ENCODE measurements around the gene ZNF738. TPM values are rescaled to one million over a fixed set of nuclear protein-coding genes. Genes with fewer than 3 reads are reported as not detected.

ZNF738 gene
- total RNA-seq, 1 experiment from 2014 or later = 6.0 TPM

- DNase-seq (ENCODE audit: low read depth, low spot score) (no peak), ATAC-seq (no peak)
- no peak overlapping the region for H3K9ac ChIP-seq (ENCODE audit: low read length)
- no peaks in the 10 kb centered on the region for H3K79me2 ChIP-seq (ENCODE audit: insufficient read depth, low read length)
- CTCF ChIA-PET = no interaction called here
- H4K20me1 ChIP-seq (ENCODE audit: insufficient read depth) = no peaks in the 10 kb centered on the region
- POLR2A ChIA-PET = no interaction called here
- RAD21 ChIA-PET (ENCODE audit: low non-redundant PET in 1 of 2, low total read pairs in 2 of 2, uncharacterized antibody in 2 of 2, unreplicated experiment in 2 of 2) = no interaction called here
- H3K36me3 ChIP-seq (ENCODE audit: control insufficient read depth in 1 of 2, insufficient read depth in 2 of 2, low read length in 2 of 2) = no peaks in the 10 kb centered on the region
- H2AFZ ChIP-seq (ENCODE audit: low read depth, low read length, poor library complexity, severe bottlenecking) = no peak overlapping the region
- no peak overlapping the region for H3K27ac ChIP-seq (ENCODE audit: low read depth, low read length)
- H3K4me1 ChIP-seq (ENCODE audit: control insufficient read depth in 1 of 2, insufficient read depth in 2 of 2, low read length in 2 of 2) = no peaks in the 10 kb centered on the region
- H3K27me3 ChIP-seq (ENCODE audit: insufficient read depth, low read length) = no peaks in the 10 kb centered on the region
- H3K4me2 ChIP-seq (ENCODE audit: low read length) = no peak overlapping the region
- H3K9me2 ChIP-seq (ENCODE audit: insufficient read depth) = no peaks in the 10 kb centered on the region
- intact Hi-C loops (cut with micrococcal nuclease) = no loop called here
- TF ChIP-seq CBX3 (IDR thresholded peaks at IDR 0.05; ENCODE audit: low read depth) (no peak), TCF7L2 (IDR thresholded peaks at IDR 0.05; ENCODE audit: borderline replicate concordance, extremely low read depth, insufficient read depth, insufficient read length) (no peak), SP1 (IDR thresholded peaks at IDR 0.05; ENCODE audit: low read depth) (no peak), SIN3A (IDR thresholded peaks at IDR 0.05; ENCODE audit: low read depth) (no peak), EZH2phosphoT487 (IDR thresholded peaks at IDR 0.05; ENCODE audit: borderline replicate concordance) (no peak), ELF1 (IDR thresholded peaks at IDR 0.05; ENCODE audit: borderline replicate concordance, low read depth) (no peak), JUND (IDR thresholded peaks at IDR 0.05) (no peak), CTCF (IDR thresholded peaks at IDR 0.05 in 2 of 3, conservative IDR thresholded peaks at IDR 0.05 in 1 of 3; ENCODE audit: borderline replicate concordance in 1 of 3, insufficient read depth in 1 of 3, low read depth in 2 of 3, low read length in 2 of 3) (no peak), ZNF274 (IDR thresholded peaks at IDR 0.05; ENCODE audit: low read depth, low read length) (peak; percentile 50)
- no TSS peak for BruUV-seq (replicated peaks)
- H3K9me3 ChIP-seq (ENCODE audit: control insufficient read depth in 1 of 2, insufficient read depth in 1 of 2, low read depth in 1 of 2, low read length in 2 of 2) = peaks cover 9 to 25% of the 10 kb centered on the region in 2 experiments; a peak in 2 of 4 replicates
- H3K4me3 ChIP-seq (replicated peaks in 1 of 2; ENCODE audit: low read depth in 1 of 2, low read length in 2 of 2) = no peak overlapping the region
These were observed 64.5 kb downstream of the ZNF738 start for GRCh38 chr19:21423057-21424041.

Other genes starting within 250 kb of the ZNF738 start
- gene ZNF431, start 217.0 kb upstream of the ZNF738 start, total RNA-seq (2021; ENCODE audit: unreplicated experiment) = 9.2 TPM
- gene ZNF708, start 29.6 kb upstream of the ZNF738 start, total RNA-seq (2021; ENCODE audit: unreplicated experiment) = 5.3 TPM
- gene ZNF493, start 38.1 kb downstream of the ZNF738 start, total RNA-seq (2021; ENCODE audit: unreplicated experiment) = 2.2 TPM
- gene ZNF429, start 146.6 kb downstream of the ZNF738 start, total RNA-seq (2021; ENCODE audit: unreplicated experiment) = 0.42 TPM

Data from HCT116 (cell line).